HEK293 (cell line): ENCODE data around the gene FLNC.

Source experiments
- CTCF ChIA-PET: fragments of 350-600 bp; formaldehyde crosslinking; extraction: SDS; loops from one replicate; lab custom pipeline; 2021; ENCODE audit warnings: antibody characterized with exemption; lab: Yijun Ruan, JAX
- POLR2A ChIA-PET: fragments of 300-600 bp; formaldehyde crosslinking; extraction: SDS; loops from one replicate; lab custom pipeline; 2020; ENCODE audit warnings: antibody characterized with exemption, inconsistent platforms; lab: Yijun Ruan, JAX
- H3K27ac ChIP-seq: fragments of 200-500 bp; sonication (Bioruptor generic); 2 replicates; pipeline ENCODE4 v1.5.1; 2014; ENCODE audit warnings: low read depth, low read length, control low read depth, inconsistent platforms; ENCODE audit errors: extremely low read depth
- H3K36me3 ChIP-seq, 2 experiments: fragments of 200-500 bp in 1 of 2; sonication (Bioruptor generic) in 1 of 2; 1 replicate in 1 of 2; 2 replicates in 1 of 2; pipeline ENCODE4 v1.5.1; 2014 to 2017; ENCODE audit warnings: inconsistent platforms in 2 of 2, low read length in 2 of 2; ENCODE audit not compliant: control insufficient read depth in 2 of 2, insufficient read depth in 1 of 2
- H3K4me1 ChIP-seq: fragments of 200-500 bp; sonication (Bioruptor generic); 2 replicates; pipeline ENCODE4 v1.5.1; 2014; ENCODE audit warnings: mild to moderate bottlenecking, low read length, inconsistent platforms; ENCODE audit not compliant: control insufficient read depth, insufficient read depth
- H3K4me3 ChIP-seq: 2 replicates; pipeline ENCODE4 v1.5.1; 2011; ENCODE audit warnings: low read depth, mild to moderate bottlenecking, control low read depth, low read length, moderate library complexity
- H3K9me3 ChIP-seq: fragments of 200-500 bp; sonication (Bioruptor generic); 2 replicates; pipeline ENCODE4 v1.5.1; 2014; ENCODE audit warnings: low read depth, low read length, inconsistent platforms; ENCODE audit not compliant: control insufficient read depth, insufficient read depth
- AEBP2 ChIP-seq: fragments of 450-650 bp; formaldehyde crosslinking; IDR thresholded peaks from 2 replicates; pipeline ENCODE4 v1.5.1; 2016; ENCODE audit warnings: missing biosample characterization, missing genetic modification characterization, borderline replicate concordance
- GFI1B ChIP-seq: fragments of 450-650 bp; formaldehyde crosslinking; IDR thresholded peaks from 2 replicates; pipeline ENCODE4 v1.5.1; 2016; ENCODE audit warnings: missing biosample characterization, missing genetic modification characterization
- GLIS1 ChIP-seq: fragments of 450-650 bp; formaldehyde crosslinking; IDR thresholded peaks from 2 replicates; pipeline ENCODE4 v1.5.1; 2016; ENCODE audit warnings: missing biosample characterization, missing genetic modification characterization
- GLIS2 ChIP-seq: fragments of 450-650 bp; formaldehyde crosslinking; IDR thresholded peaks from 2 replicates; pipeline ENCODE4 v1.5.1; 2016; ENCODE audit warnings: missing biosample characterization, missing genetic modification characterization
- HOXD13 ChIP-seq: sonication (generic); formaldehyde crosslinking; IDR thresholded peaks from 2 replicates; pipeline ENCODE4 v1.8.0; 2022; ENCODE audit warnings: missing genetic modification reagents, borderline replicate concordance
- INSM2 ChIP-seq: fragments of 450-650 bp; formaldehyde crosslinking; IDR thresholded peaks from 2 replicates; pipeline ENCODE4 v1.5.1; 2016; ENCODE audit warnings: missing biosample characterization, missing genetic modification characterization
- MEIS1 ChIP-seq: sonication (generic); formaldehyde crosslinking; IDR thresholded peaks from 2 replicates; pipeline ENCODE4 v1.8.1; 2022; ENCODE audit warnings: missing genetic modification reagents, mild to moderate bottlenecking, borderline replicate concordance
- OVOL3 ChIP-seq: fragments of 450-650 bp; formaldehyde crosslinking; IDR thresholded peaks from 2 replicates; pipeline ENCODE4 v1.5.1; 2016; ENCODE audit warnings: missing biosample characterization, missing genetic modification characterization
- PRDM4 ChIP-seq: fragments of 450-650 bp; formaldehyde crosslinking; IDR thresholded peaks from 2 replicates; pipeline ENCODE4 v1.5.1; 2017; ENCODE audit warnings: missing biosample characterization, missing genetic modification characterization
- ZFHX2 ChIP-seq: fragments of 450-650 bp; formaldehyde crosslinking; conservative IDR thresholded peaks from 2 replicates; pipeline ENCODE4 v1.5.1; 2016; ENCODE audit warnings: missing biosample characterization, missing genetic modification characterization
- ZIC2 ChIP-seq: fragments of 450-650 bp; formaldehyde crosslinking; IDR thresholded peaks from 2 replicates; pipeline ENCODE4 v1.5.1; 2016; ENCODE audit warnings: missing biosample characterization, missing genetic modification characterization
- ZNF121 ChIP-seq: fragments of 450-650 bp; formaldehyde crosslinking; IDR thresholded peaks from 2 replicates; pipeline ENCODE4 v1.5.1; 2016; ENCODE audit warnings: missing biosample characterization, missing genetic modification characterization
- ZNF174 ChIP-seq: fragments of 450-650 bp; formaldehyde crosslinking; IDR thresholded peaks from 2 replicates; pipeline ENCODE4 v1.5.0; 2017; ENCODE audit warnings: missing biosample characterization, mild to moderate bottlenecking, missing genetic modification characterization
- ZNF362 ChIP-seq: fragments of 450-650 bp; formaldehyde crosslinking; IDR thresholded peaks from 2 replicates; pipeline ENCODE4 v1.5.1; 2016; ENCODE audit warnings: missing biosample characterization, missing genetic modification characterization
- ZNF48 ChIP-seq: fragments of 450-650 bp; formaldehyde crosslinking; IDR thresholded peaks from 2 replicates; pipeline ENCODE4 v1.5.1; 2016; ENCODE audit warnings: missing biosample characterization, missing genetic modification characterization
- ZNF530 ChIP-seq: fragments of 450-650 bp; formaldehyde crosslinking; IDR thresholded peaks from 2 replicates; pipeline ENCODE4 v1.5.1; 2016; ENCODE audit warnings: low read depth, missing biosample characterization, missing genetic modification characterization
- ZNF585B ChIP-seq: fragments of 450-650 bp; formaldehyde crosslinking; IDR thresholded peaks from 2 replicates; pipeline ENCODE4 v1.5.1; 2016; ENCODE audit warnings: missing biosample characterization, missing genetic modification characterization
- ZNF623 ChIP-seq: fragments of 450-650 bp; formaldehyde crosslinking; IDR thresholded peaks from 2 replicates; pipeline ENCODE4 v1.5.1; 2016; ENCODE audit warnings: missing biosample characterization, missing genetic modification characterization
- ZNF704 ChIP-seq: fragments of 450-650 bp; formaldehyde crosslinking; IDR thresholded peaks from 2 replicates; pipeline ENCODE4 v1.5.1; 2016; ENCODE audit warnings: missing biosample characterization, missing genetic modification characterization
- ZSCAN5A ChIP-seq: fragments of 450-650 bp; formaldehyde crosslinking; IDR thresholded peaks from 2 replicates; pipeline ENCODE4 v1.5.1; 2016; ENCODE audit warnings: missing biosample characterization, missing genetic modification characterization

FLNC gene

GRCh38 chr7:128874140-128875031 is 44.2 kb downstream of the FLNC start:
- CTCF ChIA-PET: interaction anchor here (0.6 to 1.1 kb wide), 5 partner anchors 12 to 238 kb away, joined by 3 to 4 read pairs (median 3); partner anchors contain the start of gene ATP6V1F

GRCh38 chr7:128875523-128875948 is 45.3 kb downstream of the FLNC start:
- TF ChIP-seq ZSCAN5A (tag by site-specific recombination) (no peak), MEIS1 (CRISPR knock-in tag) (no peak), ZNF530 (tag by site-specific recombination) (no peak), ZNF362 (tag by site-specific recombination) (peak; percentile 73; the same call in 1 of the 2 replicates), AEBP2 (tag by site-specific recombination) (no peak)
- no peaks in the 10 kb centered on the region for H3K4me1 ChIP-seq
- H3K9me3 ChIP-seq: no peaks in the 10 kb centered on the region
- CTCF ChIA-PET: interaction anchor here (0.6 to 1.1 kb wide), 4 partner anchors 33 to 967 kb away, joined by 3 to 4 read pairs (median 4); no protein-coding TSS in a partner anchor
- H3K4me3 ChIP-seq: no peak overlapping the region
- H3K27ac ChIP-seq: no peak overlapping the region
- no peaks in the 10 kb centered on the region for H3K36me3 ChIP-seq
- POLR2A ChIA-PET: interaction anchor here (0.6 kb wide), 1 partner anchor 194 kb away, joined by 4 read pairs; no protein-coding TSS in a partner anchor

More at GRCh38 chr7:128874140-128875031, 44.2 kb downstream of the FLNC start:
- H3K9me3 ChIP-seq: no peaks in the 10 kb centered on the region
- no peak overlapping the region for H3K27ac ChIP-seq
- no peaks in the 10 kb centered on the region for H3K36me3 ChIP-seq
- POLR2A ChIA-PET: interaction anchor here (1.0 kb wide), 1 partner anchor 12 kb away, joined by 3 read pairs; the partner anchor contains the start of gene ATP6V1F
- H3K4me3 ChIP-seq: no peak overlapping the region
- TF ChIP-seq GLIS1 (tag by site-specific recombination) (peak; percentile 63), OVOL3 (tag by site-specific recombination) (no peak), GLIS2 (tag by site-specific recombination) (0 out of 2 replicates have a peak, but pooled peaks have one; percentile 36), ZNF623 (tag by site-specific recombination) (no peak), ZNF121 (tag by site-specific recombination) (no peak), INSM2 (tag by site-specific recombination) (no peak), ZIC2 (tag by site-specific recombination) (peak; percentile 71)
- peaks cover 3% of the 10 kb centered on the region; the same call in 1 of the 2 replicates for H3K4me1 ChIP-seq

- Histone ChIP-seq H3K27ac (no peak overlapping the region), H3K4me1 (no peaks in the 10 kb centered on the region), H3K36me3 (no peaks in the 10 kb centered on the region), H3K9me3 (no peaks in the 10 kb centered on the region), H3K4me3 (no peak overlapping the region)
- CTCF ChIA-PET: no interaction called here
- POLR2A ChIA-PET: no interaction called here
- TF ChIP-seq HOXD13 (CRISPR knock-in tag): no peak
- TF ChIP-seq ZNF48 (tag by site-specific recombination): no peak
- no peak for TF ChIP-seq ZNF174
- TF ChIP-seq GFI1B: no peak
- TF ChIP-seq ZFHX2 (tag by site-specific recombination): no peak
- no peak for TF ChIP-seq ZNF585B (tag by site-specific recombination)
- TF ChIP-seq ZNF704 (tag by site-specific recombination): no peak
- no peak for TF ChIP-seq PRDM4 (tag by site-specific recombination)
- TF ChIP-seq ZNF121 (tag by site-specific recombination): no peak
These were observed 45.9 kb downstream of the FLNC start for GRCh38 chr7:128876127-128876526.
